Measurements from ENCODE around the gene KLF15. TPM values are rescaled to one million over a fixed set of nuclear protein-coding genes. Genes with fewer than 3 reads are reported as not detected.

Gene KLF15
- total RNA-seq, 4 donors from 2014 or later = 3.3 to 10.9 (median 9.4) TPM

GRCh38 chr3:126326629-126327028 is 30.6 kb downstream of the KLF15 start:
- TF ChIP-seq, protein P1, sequence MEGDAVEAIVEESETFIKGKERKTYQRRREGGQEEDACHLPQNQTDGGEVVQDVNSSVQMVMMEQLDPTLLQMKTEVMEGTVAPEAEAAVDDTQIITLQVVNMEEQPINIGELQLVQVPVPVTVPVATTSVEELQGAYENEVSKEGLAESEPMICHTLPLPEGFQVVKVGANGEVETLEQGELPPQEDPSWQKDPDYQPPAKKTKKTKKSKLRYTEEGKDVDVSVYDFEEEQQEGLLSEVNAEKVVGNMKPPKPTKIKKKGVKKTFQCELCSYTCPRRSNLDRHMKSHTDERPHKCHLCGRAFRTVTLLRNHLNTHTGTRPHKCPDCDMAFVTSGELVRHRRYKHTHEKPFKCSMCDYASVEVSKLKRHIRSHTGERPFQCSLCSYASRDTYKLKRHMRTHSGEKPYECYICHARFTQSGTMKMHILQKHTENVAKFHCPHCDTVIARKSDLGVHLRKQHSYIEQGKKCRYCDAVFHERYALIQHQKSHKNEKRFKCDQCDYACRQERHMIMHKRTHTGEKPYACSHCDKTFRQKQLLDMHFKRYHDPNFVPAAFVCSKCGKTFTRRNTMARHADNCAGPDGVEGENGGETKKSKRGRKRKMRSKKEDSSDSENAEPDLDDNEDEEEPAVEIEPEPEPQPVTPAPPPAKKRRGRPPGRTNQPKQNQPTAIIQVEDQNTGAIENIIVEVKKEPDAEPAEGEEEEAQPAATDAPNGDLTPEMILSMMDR (IDR thresholded peaks at IDR 0.05) = no peak
- no peak for TF ChIP-seq POLR2A (IDR thresholded peaks at IDR 0.05)
- Histone ChIP-seq H3K9me3 (peaks cover 0 to 13% (median 2%) of the 10 kb centered on the region in 4 donors), H3K27me3 (no peaks in the 10 kb centered on the region), H3K36me3 (no peaks in the 10 kb centered on the region), H3K4me1 (no peaks in the 10 kb centered on the region), H3K4me3 (no peak overlapping the region), H3K27ac (no peak overlapping the region)
- DNase-seq = no peak

DNA sequence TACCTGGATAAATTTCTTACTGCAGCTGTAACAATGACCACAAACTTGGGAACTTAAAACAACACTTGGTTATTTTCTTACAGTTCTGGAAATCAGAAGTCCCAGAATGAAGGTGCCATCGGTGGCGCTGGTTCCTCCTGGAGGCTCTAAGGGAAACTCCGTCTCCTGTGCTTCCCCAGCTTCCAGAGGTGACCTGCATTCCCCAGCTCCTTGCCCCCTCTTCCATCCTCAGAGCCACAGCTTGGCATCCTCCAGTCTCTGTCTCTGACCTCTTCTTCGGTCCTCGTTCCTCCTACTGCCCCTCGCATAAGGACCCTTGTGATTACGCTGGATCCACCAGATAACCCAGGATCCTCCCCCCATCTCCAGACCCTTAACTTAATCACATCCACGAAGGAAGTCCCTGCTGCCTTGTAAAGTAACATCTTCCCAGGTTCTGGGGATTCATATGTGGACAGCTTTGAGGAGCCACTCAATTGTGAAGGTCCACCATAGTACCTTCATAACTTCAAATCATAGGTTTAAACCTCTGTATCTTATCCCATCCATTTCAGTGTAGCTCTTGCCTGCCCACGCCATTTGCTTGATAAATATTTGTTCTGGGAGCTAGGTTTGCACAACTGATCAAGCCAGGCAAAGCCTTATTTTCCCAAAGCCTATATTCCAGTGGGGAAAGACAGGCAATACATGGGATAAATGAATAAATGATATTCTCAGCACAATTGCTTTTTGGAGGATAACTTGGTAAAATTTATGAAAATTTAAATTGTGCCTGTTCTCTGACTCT is 34.8 kb downstream of the KLF15 start:
- Histone ChIP-seq H3K9me3 (no peaks in the 10 kb centered on the region), H3K27ac (no peak overlapping the region), H3K36me3 (no peaks in the 10 kb centered on the region), H3K27me3 (no peaks in the 10 kb centered on the region), H3K4me1 (no peaks in the 10 kb centered on the region), H3K4me3 (no peak overlapping the region)
- TF ChIP-seq, protein P1 (IDR thresholded peaks at IDR 0.05) = no peak
- TF ChIP-seq POLR2A (IDR thresholded peaks at IDR 0.05) = no peak
- DNase-seq = no peak

DNA sequence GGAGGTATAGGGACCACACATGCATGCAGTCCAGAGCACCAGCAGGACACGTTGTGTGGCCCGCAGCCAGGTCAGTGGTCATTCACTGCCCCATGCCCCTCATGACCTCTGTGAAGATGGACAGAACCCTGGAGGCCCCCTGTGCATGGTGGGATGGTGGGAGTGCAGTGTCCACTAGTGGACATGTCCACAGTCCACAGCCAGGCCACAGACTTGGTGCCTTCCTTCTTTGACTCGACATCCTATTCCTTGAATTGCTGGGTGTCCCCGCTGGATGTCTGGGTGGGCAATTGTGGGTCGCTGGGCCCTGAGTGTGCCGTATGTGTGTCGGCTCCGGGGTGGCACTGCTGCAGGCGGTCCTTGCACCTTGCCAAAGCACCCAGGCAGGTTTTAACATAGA is 35.7 kb downstream of the KLF15 start:
- H3K27ac ChIP-seq = no peak overlapping the region
- no peaks in the 10 kb centered on the region for H3K27me3 ChIP-seq
- no peak for TF ChIP-seq POLR2A (IDR thresholded peaks at IDR 0.05)
- TF ChIP-seq, protein P1 (IDR thresholded peaks at IDR 0.05) = no peak
- no peaks in the 10 kb centered on the region for H3K4me1 ChIP-seq
- no peak overlapping the region for H3K4me3 ChIP-seq
- no peak for DNase-seq
- H3K36me3 ChIP-seq = no peaks in the 10 kb centered on the region
- H3K9me3 ChIP-seq = no peaks in the 10 kb centered on the region

- no peak for DNase-seq
- H3K4me1 ChIP-seq = no peaks in the 10 kb centered on the region
- H3K36me3 ChIP-seq = no peaks in the 10 kb centered on the region
- no peaks in the 10 kb centered on the region for H3K27me3 ChIP-seq
- H3K9me3 ChIP-seq = no peaks in the 10 kb centered on the region
- H3K27ac ChIP-seq = no peak overlapping the region
- H3K4me3 ChIP-seq = no peak overlapping the region
- TF ChIP-seq, protein P1 (IDR thresholded peaks at IDR 0.05) = no peak
- TF ChIP-seq POLR2A (IDR thresholded peaks at IDR 0.05) = no peak
These were observed 36.5 kb downstream of the KLF15 start for GRCh38 chr3:126320517-126321293.

DNA sequence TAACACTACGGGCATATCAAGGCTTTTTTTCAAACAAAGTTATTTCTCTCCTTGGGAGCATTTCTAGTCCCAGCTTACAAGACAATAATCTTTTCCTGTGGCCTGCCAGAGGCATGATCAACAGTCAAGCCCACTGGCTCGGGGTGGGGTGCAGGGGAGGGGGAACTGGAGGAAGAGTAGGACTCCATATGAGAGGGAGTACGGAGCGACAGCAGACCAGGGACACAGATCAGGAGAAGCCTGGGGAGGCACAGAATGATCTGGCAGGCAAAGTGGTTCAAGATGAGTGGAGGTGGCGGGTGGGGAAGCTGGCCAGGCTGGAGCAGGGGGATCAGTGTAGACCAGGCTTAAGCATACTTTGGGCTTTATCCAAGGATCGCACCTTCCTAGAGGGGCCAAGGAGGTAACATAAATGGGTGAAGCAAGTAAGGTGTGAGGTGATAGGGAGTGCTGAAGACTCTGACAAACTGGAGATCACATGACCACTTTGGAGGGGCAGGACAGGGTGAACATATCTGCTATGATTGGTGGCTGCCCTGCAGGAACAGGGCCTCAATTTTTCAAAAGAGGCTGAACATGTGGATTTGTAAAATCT is 37.4 kb downstream of the KLF15 start:
- Histone ChIP-seq H3K36me3 (no peaks in the 10 kb centered on the region), H3K4me3 (no peak overlapping the region), H3K27ac (no peak overlapping the region), H3K9me3 (no peaks in the 10 kb centered on the region), H3K27me3 (no peaks in the 10 kb centered on the region), H3K4me1 (no peaks in the 10 kb centered on the region)
- no peak for DNase-seq
- no peak for TF ChIP-seq POLR2A (IDR thresholded peaks at IDR 0.05)
- TF ChIP-seq, protein P1 (IDR thresholded peaks at IDR 0.05) = no peak
